ENCODE data around the gene NAB1. TPM values are rescaled to one million over a fixed set of nuclear protein-coding genes. Genes with fewer than 3 reads are reported as not detected.

NAB1 gene
- total and polyA plus RNA-seq, 2 donors (not counting 3 experiments of a cell fraction or from before 2014, with no cell fraction given) = 7.5 to 36.1 TPM

DNA sequence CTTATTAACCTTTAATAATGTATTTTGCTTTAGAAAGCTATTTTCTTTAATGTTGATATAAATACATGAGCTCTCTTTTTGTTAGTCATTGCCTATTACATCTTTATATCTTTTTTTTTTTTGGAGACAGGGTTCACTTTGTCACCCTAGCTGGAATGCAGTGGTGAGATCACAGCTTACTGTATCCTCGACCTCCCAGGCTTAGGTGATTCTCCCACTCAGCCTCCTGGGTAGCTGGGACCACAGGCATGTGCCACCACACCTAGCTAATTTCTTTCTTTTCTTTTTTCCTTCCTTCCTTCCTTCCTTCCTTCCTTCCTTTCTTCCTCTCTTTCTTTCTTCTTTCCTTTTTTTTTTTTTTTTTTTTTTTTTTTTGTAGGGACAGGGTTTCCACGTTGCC is 15.4 kb downstream of the NAB1 start:
- FAIRE-seq (no peak), DNase-seq (ENCODE audit: low read depth, low spot score) (no peak)
- dilution Hi-C loops (cut with MboI; ENCODE audit: extremely low pct_ligation_motif_present, low sequenced_read_pairs) (no loop called here), intact Hi-C loops (cut with micrococcal nuclease) (no loop called here)
- POLR2A ChIA-PET = no interaction called here
- H3K4me1 ChIP-seq (ENCODE audit: control insufficient read depth, extremely low read depth, insufficient read depth, low read length) = no peaks in the 10 kb centered on the region
- no peak overlapping the region for H3K27ac ChIP-seq (ENCODE audit: insufficient read depth, low read depth, low read length)
- no peak overlapping the region for H3K9ac ChIP-seq (replicated peaks; ENCODE audit: extremely low read depth, insufficient read depth, low read length)
- H3K79me2 ChIP-seq (ENCODE audit: control insufficient read depth, insufficient read depth, low read length) = peaks cover 29% of the 10 kb centered on the region
- no peaks in the 10 kb centered on the region for H4K20me1 ChIP-seq (replicated peaks; ENCODE audit: control insufficient read depth, extremely low read depth, insufficient read depth, low read length)
- H3K4me3 ChIP-seq (replicated peaks in 1 of 3; ENCODE audit: insufficient read depth in 1 of 3, low read depth in 1 of 3, low read length in 3 of 3) = no peak overlapping the region
- no peaks in the 10 kb centered on the region for H3K9me1 ChIP-seq (replicated peaks; ENCODE audit: control insufficient read depth, extremely low read depth, insufficient read depth, low read length)
- no peak overlapping the region for H2AFZ ChIP-seq (ENCODE audit: low read depth, low read length)
- peaks cover 3% of the 10 kb centered on the region in 2 experiments for H3K36me3 ChIP-seq (ENCODE audit: control insufficient read depth in 2 of 2, extremely low read depth in 1 of 2, insufficient read depth in 2 of 2, low read length in 2 of 2)
- H3K9me3 ChIP-seq (replicated peaks; ENCODE audit: control insufficient read depth, insufficient read depth, low read length) = no peaks in the 10 kb centered on the region
- no peak overlapping the region for H3K4me2 ChIP-seq (ENCODE audit: insufficient read depth, low read length)
- BruUV-seq (replicated peaks) = no TSS peak
- H3K27me3 ChIP-seq (ENCODE audit: control insufficient read depth in 2 of 2, insufficient read depth in 2 of 2, low read length in 2 of 2) = no peaks in the 10 kb centered on the region
- CTCF ChIA-PET = interaction anchor here (0.7 to 3.8 kb wide), 2 partner anchors 13 to 538 kb away, joined by 3 to 19 read pairs; no protein-coding TSS in a partner anchor
- TF ChIP-seq JUN (IDR thresholded peaks at IDR 0.05; ENCODE audit: borderline replicate concordance, insufficient read depth, insufficient read length, low read depth) = no peak
- TF ChIP-seq, protein P1, sequence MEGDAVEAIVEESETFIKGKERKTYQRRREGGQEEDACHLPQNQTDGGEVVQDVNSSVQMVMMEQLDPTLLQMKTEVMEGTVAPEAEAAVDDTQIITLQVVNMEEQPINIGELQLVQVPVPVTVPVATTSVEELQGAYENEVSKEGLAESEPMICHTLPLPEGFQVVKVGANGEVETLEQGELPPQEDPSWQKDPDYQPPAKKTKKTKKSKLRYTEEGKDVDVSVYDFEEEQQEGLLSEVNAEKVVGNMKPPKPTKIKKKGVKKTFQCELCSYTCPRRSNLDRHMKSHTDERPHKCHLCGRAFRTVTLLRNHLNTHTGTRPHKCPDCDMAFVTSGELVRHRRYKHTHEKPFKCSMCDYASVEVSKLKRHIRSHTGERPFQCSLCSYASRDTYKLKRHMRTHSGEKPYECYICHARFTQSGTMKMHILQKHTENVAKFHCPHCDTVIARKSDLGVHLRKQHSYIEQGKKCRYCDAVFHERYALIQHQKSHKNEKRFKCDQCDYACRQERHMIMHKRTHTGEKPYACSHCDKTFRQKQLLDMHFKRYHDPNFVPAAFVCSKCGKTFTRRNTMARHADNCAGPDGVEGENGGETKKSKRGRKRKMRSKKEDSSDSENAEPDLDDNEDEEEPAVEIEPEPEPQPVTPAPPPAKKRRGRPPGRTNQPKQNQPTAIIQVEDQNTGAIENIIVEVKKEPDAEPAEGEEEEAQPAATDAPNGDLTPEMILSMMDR (IDR thresholded peaks at IDR 0.05; ENCODE audit: extremely low read depth in 1 of 2, insufficient read depth in 1 of 2, low read depth in 1 of 2, low read length in 2 of 2) = no peak
- TF ChIP-seq FOS (IDR thresholded peaks at IDR 0.05; ENCODE audit: borderline replicate concordance, insufficient read depth, low read length) = no peak
- no peak for TF ChIP-seq MYC (IDR thresholded peaks at IDR 0.05; ENCODE audit: low read depth, low read length)
- TF ChIP-seq GATA2 (IDR thresholded peaks at IDR 0.05; ENCODE audit: insufficient read depth, insufficient read length, low read depth, low read length) = no peak
- TF ChIP-seq POLR2AphosphoS5 (IDR thresholded peaks at IDR 0.05; ENCODE audit: insufficient read depth, low read depth, low read length) = no peak
- TF ChIP-seq POLR2A (IDR thresholded peaks at IDR 0.05; ENCODE audit: low read depth, low read length) = no peak
- TF ChIP-seq, protein P2, sequence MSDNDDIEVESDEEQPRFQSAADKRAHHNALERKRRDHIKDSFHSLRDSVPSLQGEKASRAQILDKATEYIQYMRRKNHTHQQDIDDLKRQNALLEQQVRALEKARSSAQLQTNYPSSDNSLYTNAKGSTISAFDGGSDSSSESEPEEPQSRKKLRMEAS (IDR thresholded peaks at IDR 0.05; ENCODE audit: insufficient read depth, insufficient read length) = no peak
- no peak for TF ChIP-seq EZH2 (IDR thresholded peaks at IDR 0.05; ENCODE audit: borderline replicate concordance, low read depth, low read length, severe bottlenecking)

Data from endothelial cell of umbilical vein (primary cell).